SKM-1 treated with dmso at 0.1 percent for 144 hours (cell line): ENCODE data around the gene CTBP2.

Experiments
- DNase-seq: peaks from one replicate; lab custom pipeline; 2025; ENCODE audit not compliant: unreplicated experiment; lab: John Stamatoyannopoulos, UW

Gene CTBP2

GRCh38 chr10:125107166-125107949, 53.0 kb downstream of the CTBP2 start:
- DNase-seq: no peak

- no peak for DNase-seq
Measured at GRCh38 chr10:125106586-125106985, 53.8 kb downstream of the CTBP2 start.

- no peak for DNase-seq
Measured at GRCh38 chr10:125105706-125106255, 54.6 kb downstream of the CTBP2 start.

GRCh38 chr10:125105155-125105554, 55.2 kb downstream of the CTBP2 start:
- no peak for DNase-seq

- no peak for DNase-seq
Measured at GRCh38 chr10:125104559-125104958, 55.8 kb downstream of the CTBP2 start.

GRCh38 chr10:125103924-125104323, 56.4 kb downstream of the CTBP2 start:
- DNase-seq: no peak

- no peak for DNase-seq
Measured at GRCh38 chr10:125103466-125103865, 56.9 kb downstream of the CTBP2 start.

- DNase-seq: no peak
Measured at GRCh38 chr10:125102821-125103220, 57.5 kb downstream of the CTBP2 start.

GRCh38 chr10:125102246-125102645, 58.1 kb downstream of the CTBP2 start:
- DNase-seq: peak; percentile 76

- no peak for DNase-seq
Measured at GRCh38 chr10:125101581-125101980, 58.8 kb downstream of the CTBP2 start.

- DNase-seq: no peak
Measured at GRCh38 chr10:125101049-125101448, 59.3 kb downstream of the CTBP2 start.

GRCh38 chr10:125097409-125098070, 62.8 kb downstream of the CTBP2 start:
- no peak for DNase-seq

GRCh38 chr10:125096975-125097374, 63.4 kb downstream of the CTBP2 start:
- no peak for DNase-seq

- DNase-seq: no peak
Measured at GRCh38 chr10:125096371-125096770, 64.0 kb downstream of the CTBP2 start.

- DNase-seq: no peak
Measured at GRCh38 chr10:125095776-125096175, 64.6 kb downstream of the CTBP2 start.

- DNase-seq: no peak
Measured at GRCh38 chr10:125095228-125095627, 65.1 kb downstream of the CTBP2 start.

- no peak for DNase-seq
Measured at GRCh38 chr10:125094806-125095205, 65.6 kb downstream of the CTBP2 start.

GRCh38 chr10:125093974-125094705, 66.2 kb downstream of the CTBP2 start:
- DNase-seq: no peak

- no peak for DNase-seq
Measured at GRCh38 chr10:125093199-125093973, 67.0 kb downstream of the CTBP2 start.

GRCh38 chr10:125092564-125093031, 67.8 kb downstream of the CTBP2 start:
- no peak for DNase-seq

GRCh38 chr10:125091891-125092290, 68.5 kb downstream of the CTBP2 start:
- DNase-seq: no peak
